Spleen (tissue), 7 donors: ENCODE data around the gene RET.

Experiments
- CTCF ChIP-seq, 11 experiments: fragments of 200-600 bp in 7 of 11; fragments of 450-650 bp in 4 of 11; sonication (generic) in 4 of 11; IDR thresholded peaks in 8 of 11; conservative IDR thresholded peaks in 3 of 11; 1 replicate in 7 of 11; 2 replicates in 4 of 11; pipeline versions ENCODE4 v1.4.0 to v1.8.0; 2016 to 2021; ENCODE audit warnings: antibody characterized with exemption in 11 of 11, inconsistent platforms in 4 of 11, mild to moderate bottlenecking in 1 of 11
- POLR2A ChIP-seq, 3 donors: fragments of 450-650 bp; IDR thresholded peaks; one replicate each; pipeline ENCODE4 v1.5.1; 2017; ENCODE audit warnings: antibody characterized with exemption in 3 of 3, mild to moderate bottlenecking in 1 of 3
- donor health status: DM: no; HTN: no; CAD: no; lungs with moderate emphysema.
- donor health status: DM: no; HTN: no; CAD: no.
- donor health status: DM: no; HTN: no; CAD: no.

- no peak for TF ChIP-seq CTCF (IDR thresholded peaks at IDR 0.05 in 8 of 11, conservative IDR thresholded peaks at IDR 0.05 in 3 of 11)
- TF ChIP-seq POLR2A (IDR thresholded peaks at IDR 0.05) = no peak
Observed at GRCh38 chr10:43119416-43120115, 42.7 kb downstream of the RET start.
